ENCODE results near the gene ZNF100.
"Not testable (repeated sequence)": the region's sequence is repeated elsewhere in the genome, so short reads cannot be mapped to it uniquely, and the experiment has no call there.

Gene ZNF100
- 8.8 to 36.7 (median 16.7) reads per million in 17 experiments for total RNA-seq

GRCh38 chr19:21767065-21767800 lies at the start of gene ZNF100:
Gene ZNF100, minus strand, starts transcription at chr19:21767579. Its CDS starts 150 bp downstream, at chr19:21767429.
- DNase-seq: peak; percentile 94 to 96 (median 96)

DNA sequence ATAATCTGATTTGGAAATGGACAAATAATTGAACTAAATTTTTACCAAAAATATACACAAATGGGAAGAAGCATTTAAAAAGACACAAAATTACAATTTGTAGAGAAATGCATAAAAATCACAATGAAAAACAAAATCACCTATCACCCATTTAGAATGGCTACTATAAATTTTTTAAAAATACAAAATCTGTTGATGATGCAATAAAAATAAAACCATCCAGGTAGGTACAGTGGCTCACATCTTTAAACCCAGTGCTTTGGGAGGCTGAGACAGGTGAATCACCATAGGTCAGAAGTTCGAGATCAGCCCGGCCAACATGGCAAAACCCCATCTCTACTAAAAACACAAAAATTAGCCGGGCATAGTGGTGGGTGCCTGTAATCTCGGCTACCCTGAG lies 45.1 kb upstream of the ZNF100 start:
- no peak for DNase-seq

DNA sequence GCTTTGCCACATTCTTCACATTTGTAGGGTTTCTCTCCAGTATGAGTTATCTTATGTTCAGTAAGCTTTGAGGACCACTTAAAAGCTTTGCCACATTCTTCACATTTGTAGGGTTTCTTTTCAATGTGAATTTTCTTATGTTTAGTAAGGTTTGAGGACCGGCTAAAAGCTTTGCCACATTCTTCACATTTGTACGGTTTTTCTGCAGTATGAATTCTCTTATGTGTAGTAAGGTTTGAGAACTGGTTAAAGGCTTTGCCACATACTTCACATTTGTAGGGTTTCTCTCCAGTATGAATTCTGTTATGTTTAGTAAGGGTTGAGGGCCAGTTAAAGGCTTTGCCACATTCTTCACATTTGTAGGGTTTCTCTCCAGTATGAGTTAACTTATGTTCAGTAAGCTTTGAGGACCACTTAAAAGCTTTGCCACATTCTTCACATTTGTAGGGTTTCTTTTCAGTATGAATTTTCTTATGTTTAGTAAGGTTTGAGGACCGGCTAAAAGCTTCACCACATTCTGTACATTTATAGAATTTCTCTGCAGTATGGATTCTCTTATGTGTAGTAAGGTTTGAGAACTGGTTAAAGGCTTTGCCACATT lies 41.1 kb upstream of the ZNF100 start:
- not testable (repeated sequence) for DNase-seq

DNA sequence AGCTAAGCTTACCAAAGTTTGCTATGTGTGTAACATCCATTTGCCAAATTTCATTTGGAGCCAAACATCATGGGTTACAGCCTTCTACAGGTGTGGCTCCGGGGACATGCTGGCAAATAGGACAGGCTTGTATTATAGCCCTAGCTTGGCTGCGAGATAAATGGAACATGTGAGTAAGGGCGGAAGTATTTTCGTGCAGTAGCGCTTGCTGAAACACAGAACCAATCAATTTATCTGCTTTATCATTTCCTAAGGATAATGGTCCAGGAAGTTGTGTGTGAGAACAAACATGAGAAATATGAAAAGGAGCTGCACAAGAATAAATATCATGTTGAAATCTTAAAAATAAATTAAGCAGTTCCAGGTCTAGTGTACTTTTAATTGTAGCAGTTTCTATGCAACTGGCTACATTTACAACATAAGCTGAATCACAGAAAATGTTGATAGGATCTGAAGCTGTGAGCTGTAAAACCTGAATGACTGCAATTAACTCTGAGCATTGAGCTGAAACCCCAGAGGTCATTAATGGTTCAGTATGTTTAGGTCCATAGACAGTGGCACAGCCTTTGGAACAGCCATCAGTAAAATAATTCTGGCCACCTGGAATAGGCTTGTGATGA lies 22.2 kb upstream of the ZNF100 start:
- no peak for DNase-seq

GRCh38 chr19:21786936-21787335 lies 19.6 kb upstream of the ZNF100 start:
- DNase-seq: no peak

DNA sequence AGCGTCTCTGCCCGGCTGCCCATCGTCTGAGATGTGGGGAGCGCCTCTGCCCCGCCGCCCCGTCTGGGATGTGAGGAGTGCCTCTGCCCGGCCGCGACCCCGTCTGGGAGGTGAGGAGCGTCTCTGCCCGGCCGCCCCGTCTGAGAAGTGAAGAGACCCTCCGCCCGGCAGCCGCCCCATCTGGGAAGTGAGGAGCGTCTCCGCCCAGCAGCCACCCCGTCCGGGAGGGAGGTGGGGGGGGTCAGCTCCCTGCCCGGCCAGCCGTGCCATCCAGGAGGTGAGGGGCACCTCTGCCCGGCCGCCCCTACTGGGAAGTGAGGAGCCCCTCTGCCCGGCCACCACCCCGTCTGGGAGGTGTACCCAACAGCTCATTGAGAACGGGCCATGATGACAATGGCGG lies 8.4 kb upstream of the ZNF100 start:
- DNase-seq: not testable (repeated sequence)

- not testable (repeated sequence) for DNase-seq
These were observed 694 bp downstream of the ZNF100 start for GRCh38 chr19:21766705-21767064.

DNA sequence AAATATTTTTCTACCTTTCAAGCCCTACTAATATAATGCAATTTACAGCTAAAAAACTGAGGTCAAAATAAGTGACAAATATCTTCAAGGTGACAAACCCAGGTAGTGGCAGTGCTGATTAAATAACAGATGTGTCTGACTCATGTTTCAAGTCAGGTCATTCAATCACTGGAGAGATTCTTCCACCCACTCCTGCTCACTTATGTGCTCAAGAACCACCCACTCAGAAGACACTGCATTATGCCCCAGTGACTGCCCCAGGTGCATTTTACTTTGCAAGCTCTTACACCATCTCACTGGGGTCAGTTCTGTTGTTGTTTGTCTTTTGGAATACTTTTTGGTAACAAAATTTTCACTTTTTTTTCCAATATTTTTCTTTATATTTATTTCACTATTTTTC lies 2.2 kb downstream of the ZNF100 start:
- peak in 3 of 4 experiments; percentile 3 to 9 (median 5) for DNase-seq

GRCh38 chr19:21761547-21761946 lies 5.8 kb downstream of the ZNF100 start:
- DNase-seq: not testable (repeated sequence)

GRCh38 chr19:21758296-21758695 lies 9.1 kb downstream of the ZNF100 start:
- no peak for DNase-seq

- DNase-seq: not testable (repeated sequence)
These were observed 11.8 kb downstream of the ZNF100 start for GRCh38 chr19:21755555-21755954.

- DNase-seq: no peak
These were observed 16.0 kb downstream of the ZNF100 start for GRCh38 chr19:21751384-21751783.

DNA sequence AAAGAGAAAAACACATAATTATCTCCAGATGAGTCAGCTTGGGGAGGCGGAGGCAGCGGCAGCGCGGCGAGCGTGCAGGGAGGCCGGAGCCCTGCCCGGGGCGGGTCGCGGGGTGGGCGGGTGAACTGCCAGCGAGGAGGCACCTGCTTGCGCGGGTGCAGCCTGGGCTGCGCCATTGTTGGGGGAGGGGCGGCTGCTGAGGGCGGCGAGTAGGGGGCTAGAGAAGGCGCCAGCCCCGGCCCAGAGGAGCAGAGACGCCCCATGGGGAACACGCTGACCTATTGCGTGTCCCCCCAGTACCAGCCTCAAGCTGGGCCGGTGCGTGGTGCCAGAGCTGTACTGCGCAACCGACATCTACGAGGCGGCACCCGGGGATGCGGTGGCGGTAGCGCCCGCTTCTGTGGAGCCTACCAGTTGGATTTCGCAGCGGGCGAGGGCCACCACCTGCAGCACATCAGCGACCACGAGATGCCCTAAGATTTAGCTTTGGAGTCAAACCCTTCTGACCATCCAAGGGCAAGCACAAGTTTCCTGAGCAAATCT lies 16.7 kb downstream of the ZNF100 start:
- DNase-seq: no peak

DNA sequence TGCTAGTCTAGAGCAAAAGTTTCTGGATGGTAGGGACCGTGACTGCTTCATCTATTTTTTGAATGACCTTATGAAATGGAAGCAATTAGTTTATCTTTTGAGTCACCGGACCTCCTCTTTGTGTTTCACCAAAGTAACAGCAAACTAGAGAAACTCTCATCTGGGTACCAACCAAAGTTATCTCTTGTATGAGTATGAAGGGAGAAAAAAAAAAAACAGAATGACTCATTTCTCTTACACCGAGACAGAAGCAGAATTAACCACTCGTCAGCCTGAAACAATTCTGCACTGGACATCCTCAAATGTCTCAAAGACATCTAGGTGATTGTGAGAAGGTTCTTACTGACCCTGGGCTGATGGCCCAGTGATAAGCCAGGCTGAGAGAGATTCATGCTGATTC lies 18.3 kb downstream of the ZNF100 start:
- no peak for DNase-seq

DNA sequence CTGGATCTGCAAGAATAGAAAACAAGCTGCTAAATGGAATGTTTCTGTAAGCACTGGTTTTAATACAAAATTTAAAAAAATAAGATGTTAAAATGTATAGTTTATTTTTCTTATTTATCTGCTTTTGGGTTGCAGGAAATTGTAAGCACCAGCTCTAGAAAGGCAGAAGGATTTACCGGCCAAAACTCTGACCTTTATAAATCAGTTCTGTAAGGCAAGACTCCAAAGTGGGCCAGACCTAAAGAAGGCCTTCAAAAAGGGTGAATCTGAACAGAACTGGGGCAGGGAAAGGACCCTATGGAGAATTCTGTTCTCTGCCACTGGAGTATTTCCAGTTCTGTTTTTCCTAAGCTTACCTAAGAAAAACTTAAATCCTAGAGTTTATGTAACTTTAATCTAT lies 19.3 kb downstream of the ZNF100 start:
- DNase-seq: no peak

DNA sequence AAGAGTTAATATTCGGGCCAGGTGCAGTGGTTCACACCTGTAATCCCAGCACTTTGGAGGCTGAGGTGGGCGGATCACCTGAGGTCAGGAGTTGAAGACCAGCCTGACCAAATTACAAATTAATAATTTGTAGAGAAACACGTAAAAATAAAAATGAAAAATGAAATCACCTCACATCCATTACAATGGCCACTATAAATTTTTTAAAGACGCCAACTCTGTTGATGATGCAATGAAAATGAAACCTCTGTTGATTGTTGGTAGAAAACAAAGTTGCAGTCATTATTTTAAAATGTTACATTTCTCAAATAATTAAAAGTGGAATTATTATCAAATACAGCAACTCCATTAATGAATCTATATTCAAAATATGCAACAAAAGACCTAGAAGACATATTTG lies 26.8 kb downstream of the ZNF100 start:
- no peak for DNase-seq

- not testable (repeated sequence) for DNase-seq
These were observed 40.2 kb downstream of the ZNF100 start for GRCh38 chr19:21726942-21727747.

GRCh38 chr19:21713761-21714160 lies 53.6 kb downstream of the ZNF100 start:
- DNase-seq: no peak

GRCh38 chr19:21709464-21709863 lies 57.9 kb downstream of the ZNF100 start:
- no peak for DNase-seq

- not testable (repeated sequence) for DNase-seq
These were observed 59.5 kb downstream of the ZNF100 start for GRCh38 chr19:21707878-21708277.

DNA sequence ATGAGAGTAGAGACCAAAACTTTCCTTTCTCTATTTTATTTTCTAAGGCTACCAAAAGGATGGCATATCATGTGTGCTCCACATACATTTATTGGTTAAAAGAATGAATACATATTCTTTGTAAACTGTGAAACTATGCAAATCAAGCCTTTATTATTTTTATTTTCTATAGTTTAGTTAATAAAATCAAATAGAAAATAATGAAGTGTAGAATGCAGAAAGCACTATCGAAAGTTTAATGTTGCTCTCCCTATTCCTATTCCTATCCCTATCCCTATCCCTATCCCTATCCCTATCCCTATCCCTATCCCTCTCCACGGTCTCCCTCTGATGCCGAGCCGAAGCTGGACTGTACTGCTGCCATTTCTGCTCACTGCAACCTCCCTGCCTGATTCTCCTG lies 60.3 kb downstream of the ZNF100 start:
- DNase-seq: no peak

DNA sequence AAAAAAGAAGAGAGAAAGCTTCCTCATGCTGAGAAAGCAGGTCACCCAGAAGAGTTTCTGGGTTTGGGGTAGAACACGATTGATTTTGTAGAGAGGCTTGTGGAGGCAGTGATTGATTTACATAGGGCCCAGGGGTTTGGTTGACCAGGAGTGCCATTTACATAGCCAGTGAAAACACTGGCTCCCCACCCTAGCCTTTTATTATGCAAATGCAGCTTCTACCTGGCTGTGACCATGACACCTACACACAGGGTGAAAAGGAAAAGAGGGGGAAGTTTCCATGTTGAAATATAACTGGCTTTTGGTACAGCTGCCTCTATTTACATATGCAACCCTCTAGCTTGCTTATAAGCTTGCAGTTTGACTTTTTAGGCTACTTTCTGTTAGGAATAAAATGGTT lies 62.0 kb downstream of the ZNF100 start:
- no peak for DNase-seq

DNA sequence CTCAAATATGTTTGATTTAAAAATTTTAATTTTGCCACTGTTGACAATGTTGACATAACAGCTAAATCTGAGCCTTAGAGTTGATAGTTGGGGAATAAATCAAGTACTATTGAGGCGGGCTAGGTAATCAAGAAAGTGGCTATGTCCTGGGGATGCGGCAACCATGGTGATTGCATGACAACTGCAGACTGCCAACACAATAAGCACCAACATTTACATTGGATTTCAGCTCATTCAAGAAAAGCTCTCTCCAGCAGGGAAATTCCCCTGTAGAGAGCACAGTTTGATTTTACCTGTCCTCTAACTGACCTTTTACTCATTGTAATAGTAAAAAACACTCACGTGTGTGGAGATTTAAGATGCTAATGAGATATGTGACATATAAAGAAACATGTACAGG lies 63.1 kb downstream of the ZNF100 start:
- DNase-seq: no peak
